Astrocyte (in vitro differentiated cells and primary cell): ENCODE data around the gene SLC5A8.

Source experiments
- CTCF ChIP-seq: IDR thresholded peaks from 2 replicates; pipeline ENCODE4 v1.5.1; 2011; ENCODE audit warnings: low read depth, mild to moderate bottlenecking, inconsistent platforms, low read length, moderate library complexity; ENCODE audit not compliant: insufficient read depth
- EZH2 ChIP-seq: IDR thresholded peaks from 2 replicates; pipeline ENCODE4 v1.6.1; 2012; ENCODE audit warnings: mild to moderate bottlenecking, low read length, inconsistent platforms; ENCODE audit not compliant: insufficient read depth

DNA sequence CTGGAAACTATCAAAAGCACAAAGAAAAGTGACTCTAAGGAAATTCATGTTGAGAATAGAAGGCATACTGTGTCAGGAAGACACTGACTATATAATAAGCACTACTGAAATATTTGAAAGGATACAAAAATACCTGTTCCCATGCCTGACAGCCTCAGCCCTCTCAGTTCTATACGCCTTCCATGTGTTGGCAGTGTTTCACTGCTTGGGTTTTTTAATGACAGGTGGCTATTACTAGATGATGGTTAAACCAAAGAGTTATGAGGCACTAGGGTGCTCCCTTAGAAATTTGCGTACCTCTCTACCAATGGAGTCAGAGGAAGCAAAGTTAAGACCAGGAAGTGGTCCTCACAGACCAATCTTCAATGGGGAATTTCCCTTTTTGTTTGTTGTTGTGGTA is 25.6 kb upstream of the SLC5A8 start:
- no peak for TF ChIP-seq CTCF
- no peak for TF ChIP-seq EZH2
